ENCODE measurements around the gene OR4C15.

OR4C15 gene

DNA sequence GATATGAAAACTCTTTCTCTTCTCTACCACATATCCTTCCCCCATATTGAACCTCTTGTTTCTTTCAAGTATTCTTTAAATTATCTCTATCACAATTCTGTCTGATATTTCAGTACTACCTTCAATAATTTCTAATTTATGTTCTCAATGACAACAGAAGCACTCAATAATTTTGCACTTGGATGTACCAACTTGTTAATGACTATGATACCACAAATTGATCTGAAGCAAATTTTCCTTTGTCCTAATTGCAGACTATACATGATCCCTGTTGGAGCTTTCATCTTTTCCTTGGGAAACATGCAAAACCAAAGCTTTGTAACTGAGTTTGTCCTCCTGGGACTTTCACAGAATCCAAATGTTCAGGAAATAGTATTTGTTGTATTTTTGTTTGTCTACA, at the start of gene OR4C15:
Gene OR4C15, plus strand, starts transcription at position 301 of the 400 bp plus-strand sequence. Its CDS starts 0 bp downstream, at position 301.
- DNase-seq (ENCODE audit: low spot score) = no peak

DNA sequence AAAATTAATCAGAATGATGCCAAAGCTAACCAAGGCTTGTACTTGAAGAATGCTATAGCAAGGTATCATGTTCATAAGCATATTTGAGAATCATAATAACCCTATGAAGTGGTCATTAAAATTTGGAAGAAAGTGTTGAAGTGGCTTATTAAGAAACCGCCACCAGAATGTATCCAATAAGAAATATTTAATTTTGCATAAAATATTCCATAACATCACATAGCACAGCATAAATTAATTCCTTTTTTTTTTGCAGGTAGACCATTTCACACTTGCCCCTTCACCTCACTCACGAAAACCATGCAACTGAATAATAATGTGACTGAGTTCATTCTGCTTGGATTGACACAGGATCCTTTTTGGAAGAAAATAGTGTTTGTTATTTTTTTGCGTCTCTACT, 17.6 kb downstream of the OR4C15 start, which contains the start of gene OR4C16:
Gene OR4C16, plus strand, starts transcription at position 301 of the 400 bp plus-strand sequence. Its CDS starts 0 bp downstream, at position 301.
- no peak for DNase-seq (ENCODE audit: low spot score)

DNA sequence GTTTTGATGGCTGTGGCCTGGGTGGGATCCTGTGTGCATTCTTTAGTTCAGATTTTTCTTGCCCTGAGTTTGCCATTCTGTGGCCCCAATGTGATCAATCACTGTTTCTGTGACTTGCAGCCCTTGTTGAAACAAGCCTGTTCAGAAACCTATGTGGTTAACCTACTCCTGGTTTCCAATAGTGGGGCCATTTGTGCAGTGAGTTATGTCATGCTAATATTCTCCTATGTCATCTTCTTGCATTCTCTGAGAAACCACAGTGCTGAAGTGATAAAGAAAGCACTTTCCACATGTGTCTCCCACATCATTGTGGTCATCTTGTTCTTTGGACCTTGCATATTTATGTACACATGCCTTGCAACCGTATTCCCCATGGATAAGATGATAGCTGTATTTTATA, 18.3 kb downstream of the OR4C15 start:
- no peak for DNase-seq (ENCODE audit: low spot score)
